GM19193 (cell line): ENCODE results near the gene HEPHL1.

Experiments used
- POLR2A ChIP-seq: IDR thresholded peaks from 4 replicates; pipeline ENCODE4 v1.6.1; 2011; ENCODE audit not compliant: insufficient read depth, insufficient read length; ENCODE audit errors: extremely low read depth

Gene HEPHL1

DNA sequence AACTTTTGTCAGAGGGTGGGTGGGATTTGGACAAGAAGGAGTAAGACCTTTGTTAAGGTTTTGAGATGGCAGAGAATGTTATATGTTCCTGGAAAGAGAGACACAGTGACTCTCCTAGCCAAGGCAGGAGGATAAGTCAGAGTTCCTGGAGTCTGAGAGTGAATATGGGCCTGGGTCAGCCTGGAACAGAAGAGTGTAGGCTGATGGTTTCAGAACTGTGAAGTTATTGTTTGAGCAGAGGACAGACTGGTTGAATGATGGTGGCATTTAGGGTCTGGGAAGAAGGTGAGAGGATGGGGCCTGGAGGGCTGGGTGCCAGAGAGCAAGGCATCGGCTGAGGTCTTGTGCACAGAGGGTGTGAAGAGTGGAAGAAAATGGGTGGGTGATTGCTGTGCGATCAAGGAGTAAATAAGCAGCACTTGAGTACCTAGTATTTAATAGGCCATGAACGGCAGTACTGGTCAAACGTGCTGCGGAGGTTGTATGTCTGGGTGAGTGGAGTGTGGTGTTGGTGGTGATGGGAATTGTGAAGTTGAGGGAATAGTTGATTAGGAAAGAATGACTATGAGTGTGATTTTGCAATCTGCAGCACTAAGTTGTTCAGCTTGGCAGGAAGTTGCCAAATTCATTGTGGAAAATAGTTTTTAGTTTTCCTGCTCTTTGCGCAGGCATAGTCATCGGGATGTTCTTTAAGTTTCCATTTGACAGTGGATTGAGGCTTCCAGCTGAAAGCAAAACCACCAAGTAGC, 109.3 kb downstream of the HEPHL1 start:
- no peak for TF ChIP-seq POLR2A

- TF ChIP-seq POLR2A = no peak
Observed at GRCh38 chr11:94131047-94131717, 110.0 kb downstream of the HEPHL1 start.

DNA sequence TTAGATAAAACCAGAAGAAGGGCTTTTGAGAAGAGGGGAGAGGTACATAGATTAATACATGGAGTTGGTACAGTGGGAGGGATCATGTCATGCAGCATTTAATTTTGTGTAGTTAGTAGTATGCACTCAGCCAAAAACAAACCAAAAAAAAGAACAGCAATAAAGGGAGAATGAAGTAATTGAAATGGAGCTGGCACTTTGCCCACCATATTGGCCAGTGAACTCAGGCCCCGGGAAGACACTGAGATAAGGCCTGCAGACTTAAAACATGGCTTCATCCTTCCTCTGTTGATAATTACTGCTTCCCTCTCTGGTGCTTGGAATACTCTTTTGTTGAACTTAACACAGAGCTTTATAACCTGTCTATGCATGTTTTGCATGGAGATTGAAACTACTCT, 110.6 kb downstream of the HEPHL1 start:
- TF ChIP-seq POLR2A = no peak

- no peak for TF ChIP-seq POLR2A
Observed at GRCh38 chr11:94132152-94132558, 111.0 kb downstream of the HEPHL1 start.

- TF ChIP-seq POLR2A = no peak
Observed at GRCh38 chr11:94132823-94133408, 111.8 kb downstream of the HEPHL1 start.

GRCh38 chr11:94133752-94134151, 112.6 kb downstream of the HEPHL1 start:
- no peak for TF ChIP-seq POLR2A

DNA sequence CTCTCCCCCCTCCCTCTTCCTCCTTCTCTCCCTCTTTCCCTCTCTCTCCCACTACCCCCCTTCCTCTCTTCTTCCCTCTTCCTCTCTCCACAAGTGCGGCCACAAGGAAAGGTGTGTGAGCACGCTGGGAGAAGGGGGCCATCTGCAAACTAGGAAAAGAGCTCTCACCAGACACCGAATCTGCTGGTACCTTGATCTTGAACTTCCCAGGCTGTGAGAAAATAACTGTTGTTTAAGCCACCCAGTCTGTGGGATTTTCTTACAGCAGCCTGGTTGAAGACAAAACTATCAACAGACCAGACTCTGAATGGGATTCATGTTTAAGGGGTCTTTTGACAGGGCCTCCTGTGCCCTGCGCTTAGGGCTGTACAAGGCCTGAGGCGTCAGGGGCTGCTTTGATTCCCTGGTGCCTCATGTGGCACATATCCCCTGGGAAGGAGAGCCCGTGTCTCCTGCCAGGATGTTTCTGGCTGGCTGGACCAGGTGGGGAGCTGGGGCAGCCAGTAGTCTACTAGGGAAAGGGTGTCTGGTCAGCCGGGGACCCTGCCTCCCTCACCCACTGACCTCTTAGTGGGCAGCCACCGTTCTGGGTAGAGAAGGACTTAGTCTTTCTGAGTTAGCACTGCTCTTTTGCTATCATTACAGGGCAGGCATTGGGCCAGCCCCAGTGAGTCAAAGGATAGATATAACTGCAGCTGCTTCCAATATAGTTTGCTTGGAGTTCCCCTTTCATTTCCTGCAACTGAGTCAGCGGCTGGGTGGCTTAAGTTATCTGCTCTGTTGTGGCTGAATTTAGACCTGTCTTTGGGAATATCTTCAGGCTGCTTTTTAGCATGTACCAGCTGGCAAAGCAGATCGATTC, 113.7 kb downstream of the HEPHL1 start:
- TF ChIP-seq POLR2A = no peak

DNA sequence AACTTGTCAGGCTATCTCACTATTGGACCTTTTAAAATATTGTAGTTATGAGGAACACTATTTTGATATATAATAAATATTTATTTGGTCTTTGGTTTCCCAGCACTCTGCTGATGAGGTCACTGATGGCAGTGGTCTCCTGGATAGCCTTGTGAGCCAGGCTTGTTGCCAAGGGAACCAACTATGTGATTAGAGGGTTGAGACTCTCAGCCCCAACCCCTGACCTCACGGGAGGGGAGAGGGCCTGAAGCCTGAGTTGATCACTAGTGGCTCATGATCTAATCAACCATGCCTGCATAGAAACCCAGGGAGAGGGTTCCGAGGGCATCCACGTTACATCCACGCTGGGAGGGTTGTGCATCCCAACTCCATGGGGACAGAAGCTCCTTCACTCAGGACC, 118.3 kb downstream of the HEPHL1 start:
- TF ChIP-seq POLR2A = no peak

DNA sequence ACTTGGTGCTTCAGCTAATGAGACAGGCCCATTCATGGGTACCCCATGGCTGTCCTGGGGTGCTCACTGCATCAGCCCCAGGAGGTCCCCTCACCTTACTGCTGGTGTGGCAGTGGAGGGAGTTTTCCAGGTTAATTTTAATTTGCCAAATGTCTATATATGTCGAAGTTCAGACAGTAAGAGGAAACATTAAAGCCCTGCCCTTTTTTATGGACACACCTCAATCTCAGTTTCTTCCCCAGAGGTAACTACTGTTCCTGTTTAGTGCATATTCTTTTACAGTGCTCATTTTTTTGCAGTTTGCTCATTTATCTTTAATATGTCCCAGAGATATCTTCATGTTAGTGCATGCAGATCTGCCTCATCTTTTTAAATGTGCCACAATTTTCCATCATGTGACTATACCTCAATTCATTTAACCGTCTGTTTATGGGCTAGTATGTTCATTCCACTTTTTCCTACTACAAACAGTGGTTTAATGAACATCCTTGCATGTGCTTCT, 119.1 kb downstream of the HEPHL1 start:
- no peak for TF ChIP-seq POLR2A

- TF ChIP-seq POLR2A = no peak
Observed at GRCh38 chr11:94141511-94142307, 120.6 kb downstream of the HEPHL1 start.

GRCh38 chr11:94142308-94143281, 121.4 kb downstream of the HEPHL1 start:
- no peak for TF ChIP-seq POLR2A

DNA sequence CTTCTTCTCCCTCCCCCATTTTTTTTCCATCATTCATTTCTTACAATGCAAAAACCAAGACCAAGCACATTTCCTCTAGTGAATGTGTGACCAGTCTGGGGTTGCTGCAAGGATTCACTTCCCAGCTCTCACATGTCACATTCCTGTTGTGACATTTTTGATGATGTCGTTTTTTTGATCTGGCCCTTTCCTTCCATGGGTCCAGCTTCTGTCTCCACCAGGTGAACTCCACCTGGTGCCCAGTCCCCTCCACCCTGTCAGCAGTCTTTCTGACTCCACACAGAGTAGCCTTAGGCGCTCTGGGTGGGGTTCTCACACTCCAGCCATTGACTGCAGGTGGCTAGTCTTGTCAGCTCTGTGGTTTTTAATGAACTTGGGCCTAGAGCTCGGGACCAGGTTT, 123.1 kb downstream of the HEPHL1 start:
- no peak for TF ChIP-seq POLR2A

- TF ChIP-seq POLR2A = no peak
Observed at GRCh38 chr11:94144664-94145063, 123.5 kb downstream of the HEPHL1 start.
